Stimulated activated CD4-positive, alpha-beta T cell treated with anti-CD3 and anti-CD28 coated beads, Interleukin-1b, Interleukin-23, amount 100 ng/mL, for 48 hours (primary cell): ENCODE data around the gene ANKRA2.
"Not testable (repeated sequence)": the region's sequence is repeated elsewhere in the genome, so short reads cannot be mapped to it uniquely, and the experiment has no call there.

Experiments
- DNase-seq: peaks from one replicate; pipeline ENCODE4 v3.0.0-alpha.2; 2020

ANKRA2 gene

GRCh38 chr5:73545403-73545779 lies 20.0 kb downstream of the ANKRA2 start:
- no peak for DNase-seq

GRCh38 chr5:73544429-73545402 lies 20.7 kb downstream of the ANKRA2 start:
- DNase-seq = no peak

GRCh38 chr5:73542020-73542419 lies 23.4 kb downstream of the ANKRA2 start:
- DNase-seq = no peak

DNA sequence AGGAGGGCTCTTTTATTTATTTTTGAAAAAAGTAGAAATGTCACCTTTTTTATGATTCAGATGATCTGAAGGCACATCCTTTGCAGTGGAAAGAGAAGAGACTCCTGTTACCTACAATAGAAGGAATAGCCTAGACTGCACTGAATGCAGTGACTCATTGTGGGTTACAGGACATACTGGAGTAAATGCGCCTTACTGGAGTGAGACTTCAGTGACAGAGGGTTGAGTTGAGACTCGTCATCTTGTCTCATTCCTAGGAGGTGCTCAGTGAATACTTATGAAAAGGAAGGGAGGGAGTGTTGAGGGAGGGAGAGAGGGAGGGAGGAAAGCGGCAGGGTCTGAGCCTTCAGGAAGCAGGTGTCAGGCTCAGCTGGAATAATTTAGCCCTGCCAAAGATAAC lies 25.2 kb downstream of the ANKRA2 start:
- DNase-seq = no peak

- DNase-seq = no peak
Observed at GRCh38 chr5:73539730-73540129, 25.7 kb downstream of the ANKRA2 start.

DNA sequence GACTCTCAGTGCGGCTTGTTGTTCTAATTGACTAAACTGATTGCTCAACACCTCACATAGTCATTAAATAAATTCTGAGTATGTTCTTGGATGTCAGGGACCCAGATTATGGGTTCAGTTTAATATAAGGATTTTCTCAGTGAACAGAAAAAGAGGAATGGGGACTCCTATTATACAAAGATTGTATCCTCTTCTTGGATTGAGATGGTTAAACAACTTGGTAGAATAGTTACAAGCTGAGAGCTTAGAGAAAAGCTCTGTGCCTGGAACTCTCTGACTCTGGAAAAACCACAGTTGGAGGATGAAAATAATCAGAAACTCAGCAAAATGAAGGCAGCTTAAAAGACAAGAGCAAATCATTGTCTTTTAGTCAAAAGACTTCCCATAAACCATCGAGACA lies 30.5 kb downstream of the ANKRA2 start:
- no peak for DNase-seq

DNA sequence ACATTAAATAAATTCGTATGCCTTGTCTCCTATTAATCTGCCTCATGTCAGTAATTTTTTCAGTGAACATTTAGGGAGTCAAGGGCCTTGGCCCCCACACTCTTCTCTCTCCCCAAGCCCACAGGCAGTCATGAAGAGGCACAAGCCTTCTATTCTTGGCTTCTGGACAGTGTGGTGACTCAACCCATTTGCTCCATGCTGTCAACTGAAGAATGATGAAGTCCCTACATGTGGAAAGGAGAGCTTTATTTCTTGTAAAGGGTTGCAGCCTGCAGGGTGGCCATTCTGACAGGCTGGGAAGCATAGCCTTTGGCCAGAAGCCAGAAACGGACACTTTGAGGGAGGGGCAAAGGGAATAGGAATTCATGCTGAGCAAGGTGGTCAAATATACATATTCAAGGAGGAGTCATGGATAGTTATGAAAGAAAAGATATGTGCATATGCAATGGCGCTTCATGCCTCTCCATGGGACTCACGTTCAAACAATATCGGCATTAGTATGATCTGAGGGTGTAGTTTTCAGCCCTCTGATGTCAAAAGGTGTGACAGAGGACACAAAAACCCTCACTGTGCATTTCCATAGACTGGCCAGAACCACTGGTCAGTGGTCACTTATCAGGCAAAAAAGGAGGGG lies 31.3 kb downstream of the ANKRA2 start:
- DNase-seq = no peak

DNA sequence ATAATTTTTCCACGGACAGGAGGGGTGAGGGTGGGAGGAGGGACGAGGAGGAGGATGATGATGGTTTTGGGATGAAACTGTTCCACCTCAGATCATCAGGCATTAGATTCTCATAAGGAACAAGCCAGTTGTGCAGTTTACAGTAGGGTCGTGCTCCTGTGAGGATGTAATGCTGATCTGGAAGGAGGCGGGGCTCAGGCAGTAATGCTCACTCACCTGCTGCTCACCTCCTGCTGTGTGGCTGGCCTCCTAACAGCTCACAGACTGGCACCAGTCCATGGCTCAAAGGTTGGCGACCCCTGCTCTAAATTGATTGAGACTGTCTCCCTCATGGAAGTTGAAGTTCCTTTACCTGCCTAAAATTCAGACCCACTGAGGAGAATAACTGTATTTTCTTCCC lies 33.2 kb downstream of the ANKRA2 start:
- DNase-seq = no peak

DNA sequence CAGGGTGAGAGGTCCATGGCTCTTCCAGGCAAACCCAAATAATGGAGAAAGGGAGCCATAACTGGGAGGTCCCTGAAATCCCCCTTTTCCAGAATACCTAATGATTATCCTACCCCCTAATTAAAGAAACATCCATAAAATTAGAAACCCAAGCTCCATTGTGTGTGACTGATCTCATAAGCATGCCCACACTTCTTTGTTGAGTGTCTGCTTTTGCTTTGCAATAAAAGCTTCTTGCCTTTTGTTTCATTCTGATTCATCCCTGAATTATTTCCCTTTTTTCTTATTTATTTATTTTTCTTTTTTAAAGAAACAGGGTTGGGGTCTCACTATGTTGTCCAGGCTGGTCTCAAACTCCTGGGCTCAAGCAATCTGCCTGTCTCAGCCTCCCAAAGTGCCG lies 34.1 kb downstream of the ANKRA2 start:
- DNase-seq = no peak

DNA sequence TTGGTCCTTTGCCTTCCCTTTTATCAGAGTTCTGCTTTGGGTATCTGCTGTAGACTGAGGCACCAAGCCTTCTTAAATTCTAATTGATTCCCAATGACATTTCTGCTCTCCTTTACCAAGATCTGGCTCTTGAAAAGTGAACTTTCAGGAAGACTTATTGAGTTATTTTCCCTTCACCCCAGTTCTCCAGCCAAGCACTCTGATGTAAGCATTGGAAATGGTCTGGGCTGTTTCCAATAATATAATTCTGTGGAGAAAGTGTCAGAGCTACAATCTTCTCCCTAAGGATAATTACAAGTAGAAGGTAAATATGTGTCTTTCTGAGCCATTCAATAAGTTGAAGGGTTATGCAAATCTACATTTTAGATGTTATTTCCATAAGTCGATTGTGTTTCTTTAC lies 36.4 kb downstream of the ANKRA2 start:
- DNase-seq = no peak

DNA sequence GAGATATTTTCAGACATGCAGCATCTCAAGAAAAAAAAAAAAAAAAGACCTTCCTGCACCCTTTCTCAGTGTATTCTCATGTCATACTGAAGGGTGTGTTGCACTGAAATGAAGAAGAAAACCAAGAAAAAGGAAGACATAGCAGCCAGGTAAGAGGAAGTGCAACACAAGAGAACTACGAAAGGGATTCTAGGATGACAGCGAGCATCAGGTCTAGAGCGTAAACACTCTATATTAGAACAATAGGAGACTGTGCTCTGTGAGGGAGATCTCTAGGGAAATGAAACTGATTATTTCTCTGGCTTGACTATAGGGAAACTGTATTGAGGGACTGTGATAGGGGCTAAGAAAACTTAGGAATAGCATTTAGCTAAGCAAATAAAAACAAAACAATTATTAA lies 37.2 kb downstream of the ANKRA2 start:
- no peak for DNase-seq

DNA sequence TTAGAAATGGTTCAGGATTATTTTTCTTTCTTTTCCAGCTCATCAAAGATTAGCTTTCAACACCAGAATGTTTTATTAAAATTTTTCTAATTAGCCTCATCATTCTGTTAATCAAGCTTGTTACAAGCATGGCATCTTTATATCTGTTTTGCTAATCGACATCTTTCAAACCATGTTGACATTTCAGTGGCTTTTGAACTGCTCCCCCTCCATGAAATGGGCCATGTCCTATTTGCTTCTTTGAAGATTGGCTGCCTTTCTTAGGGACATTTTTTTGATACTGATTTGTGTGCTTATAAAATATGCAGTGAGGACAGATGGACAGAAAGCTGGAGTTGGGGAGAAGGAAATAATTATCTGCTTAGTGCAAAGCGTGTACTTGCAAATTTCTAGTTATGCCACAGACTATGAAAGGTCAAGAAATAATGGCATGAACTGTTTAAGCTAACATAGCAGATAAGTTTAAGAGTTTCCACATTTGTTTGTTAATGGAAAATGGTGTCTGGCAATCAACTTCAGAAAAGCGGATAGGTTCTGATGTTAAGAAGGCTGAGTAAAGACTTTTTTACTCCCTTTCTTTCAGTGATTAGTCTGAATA lies 39.7 kb downstream of the ANKRA2 start:
- no peak for DNase-seq

- no peak for DNase-seq
Observed at GRCh38 chr5:73523861-73524260, 41.6 kb downstream of the ANKRA2 start.

DNA sequence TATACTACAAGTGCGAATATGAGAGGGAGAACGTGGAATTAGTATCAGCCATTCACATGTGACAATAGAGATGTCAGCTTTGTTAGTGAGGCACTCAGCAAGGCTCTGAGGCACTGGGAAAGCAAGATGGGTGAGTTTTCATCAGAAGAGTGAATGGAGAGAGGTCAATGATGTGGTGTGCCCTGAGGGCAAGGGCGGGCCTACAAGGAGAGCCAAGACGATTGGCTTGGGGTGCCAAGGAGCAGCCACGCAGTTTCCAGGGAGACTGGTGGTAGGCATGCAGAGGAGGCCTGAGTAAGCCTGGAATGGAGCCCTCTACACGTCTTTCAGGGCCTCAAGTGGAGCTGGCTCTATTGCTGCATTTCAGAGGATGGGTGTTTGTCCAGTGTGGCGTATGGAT lies 42.5 kb downstream of the ANKRA2 start:
- DNase-seq = no peak

- peak; percentile 76 for DNase-seq
Observed at GRCh38 chr5:73519531-73520283, 45.7 kb downstream of the ANKRA2 start.

DNA sequence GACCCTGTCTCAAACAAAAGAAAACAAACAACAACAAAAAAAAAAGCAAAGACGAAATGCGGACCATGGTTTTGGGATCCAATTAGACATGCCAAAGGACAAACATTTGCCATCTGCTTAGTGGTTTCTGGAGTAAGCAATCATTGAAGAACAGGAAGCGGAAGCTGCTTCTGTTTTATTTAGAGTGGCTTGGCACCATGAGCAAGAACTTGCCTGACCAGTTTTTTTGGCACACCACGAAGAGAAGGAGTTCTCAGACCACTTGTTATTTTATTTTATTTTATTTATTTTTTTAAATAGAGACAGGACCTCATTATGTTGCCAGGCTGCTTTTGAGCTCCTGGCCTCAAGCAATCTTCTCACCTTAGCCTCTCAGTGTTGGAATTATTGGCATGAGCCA lies 50.2 kb downstream of the ANKRA2 start:
- DNase-seq = no peak

GRCh38 chr5:73514418-73514817 lies 51.0 kb downstream of the ANKRA2 start:
- DNase-seq = no peak

- no peak for DNase-seq
Observed at GRCh38 chr5:73513996-73514395, 51.4 kb downstream of the ANKRA2 start.

DNA sequence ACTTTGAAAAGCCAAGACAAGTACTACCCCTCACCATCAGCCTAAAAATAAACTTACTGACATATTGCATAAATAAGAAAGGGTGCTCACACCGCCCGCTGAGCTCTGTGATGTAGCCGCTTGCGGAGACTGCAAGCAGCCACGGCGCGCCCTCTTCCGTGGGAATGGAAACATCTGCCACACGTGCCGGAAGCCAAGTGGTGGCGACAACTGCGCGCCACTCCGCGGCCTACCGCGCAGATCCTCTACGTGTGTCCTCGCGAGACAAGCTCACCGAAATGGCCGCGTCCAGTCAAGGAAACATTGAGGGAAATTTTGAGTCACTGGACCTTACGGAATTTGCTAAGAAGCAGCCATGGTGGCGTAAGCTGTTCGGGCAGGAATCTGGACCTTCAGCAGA lies 56.9 kb downstream of the ANKRA2 start:
- DNase-seq = not testable (repeated sequence)

- no peak for DNase-seq
Observed at GRCh38 chr5:73507062-73507461, 58.4 kb downstream of the ANKRA2 start.

DNA sequence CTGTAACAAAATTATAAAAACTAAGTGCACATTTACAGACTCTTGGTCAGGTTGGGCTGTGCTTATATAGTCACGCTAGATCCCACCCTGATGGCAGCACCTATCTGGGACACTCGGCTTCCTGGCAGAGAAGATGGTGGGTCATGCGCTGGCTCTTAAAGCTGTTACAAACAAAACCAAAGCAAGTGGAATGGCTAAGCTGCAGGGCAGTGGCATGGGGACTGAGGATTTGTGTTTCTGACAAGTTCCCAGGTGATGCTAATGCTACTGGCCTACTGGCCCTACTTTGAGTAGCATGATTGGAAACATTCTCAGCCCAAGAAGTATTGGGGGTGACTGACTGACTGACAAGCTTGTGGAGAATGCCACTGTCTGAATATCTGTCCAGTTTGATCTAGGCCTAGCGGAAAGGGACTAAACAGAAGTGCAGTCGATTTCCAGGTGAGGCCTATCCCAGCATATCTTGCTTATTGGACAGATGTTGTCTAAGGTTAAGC lies 58.9 kb downstream of the ANKRA2 start:
- DNase-seq = no peak
